Fibroblast of upper back skin (primary cell): Measurements from ENCODE around the gene SELENOW.
"Not testable (repeated sequence)": the region's sequence is repeated elsewhere in the genome, so short reads cannot be mapped to it uniquely, and the experiment has no call there.

Source experiments
- DNase-seq: peaks from one replicate; pipeline ENCODE4 v3.0.0-alpha.2; 2013

The SELENOW gene

DNA sequence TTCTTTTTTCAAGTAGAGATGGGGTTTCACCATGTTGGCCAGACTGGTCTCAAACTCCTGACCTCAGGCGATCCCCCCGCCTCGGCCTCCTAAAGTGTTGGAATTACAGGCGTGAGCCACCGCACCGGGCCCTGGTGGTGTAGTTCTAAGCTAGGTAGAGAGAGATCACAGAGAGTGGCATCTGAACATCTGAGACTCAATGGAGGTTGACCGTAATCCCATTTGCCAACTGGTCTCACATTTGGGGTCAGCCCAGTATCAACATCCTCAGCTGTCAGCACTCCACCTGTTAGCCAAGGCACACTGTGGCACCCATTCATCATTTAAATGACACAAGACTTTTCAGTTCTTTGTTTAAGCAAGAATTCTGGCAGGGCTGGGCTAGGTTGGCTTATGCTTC is 8.1 kb downstream of the SELENOW start:
- no peak for DNase-seq

DNA sequence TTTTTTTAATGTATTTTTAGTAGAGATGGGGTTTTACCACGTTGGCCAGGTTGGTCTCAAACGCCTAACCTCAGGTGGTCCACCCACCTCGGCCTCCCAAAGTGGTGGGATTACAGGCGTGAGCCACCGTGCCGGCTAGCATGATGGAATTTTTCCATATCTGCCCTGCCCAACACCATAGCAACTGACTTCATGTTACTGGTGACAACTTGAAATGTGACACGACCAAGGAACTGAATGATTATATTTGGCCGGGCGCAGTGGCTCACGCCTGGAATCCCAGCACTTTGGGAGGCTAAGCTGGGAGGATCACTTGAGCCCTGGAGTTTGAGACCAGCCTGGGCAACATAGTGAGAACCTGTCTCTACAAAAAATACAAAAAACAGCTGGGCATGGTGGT is 8.8 kb downstream of the SELENOW start:
- not testable (repeated sequence) for DNase-seq

GRCh38 chr19:47789811-47790210 is 11.3 kb downstream of the SELENOW start:
- DNase-seq, result not testable (repeated sequence)

DNA sequence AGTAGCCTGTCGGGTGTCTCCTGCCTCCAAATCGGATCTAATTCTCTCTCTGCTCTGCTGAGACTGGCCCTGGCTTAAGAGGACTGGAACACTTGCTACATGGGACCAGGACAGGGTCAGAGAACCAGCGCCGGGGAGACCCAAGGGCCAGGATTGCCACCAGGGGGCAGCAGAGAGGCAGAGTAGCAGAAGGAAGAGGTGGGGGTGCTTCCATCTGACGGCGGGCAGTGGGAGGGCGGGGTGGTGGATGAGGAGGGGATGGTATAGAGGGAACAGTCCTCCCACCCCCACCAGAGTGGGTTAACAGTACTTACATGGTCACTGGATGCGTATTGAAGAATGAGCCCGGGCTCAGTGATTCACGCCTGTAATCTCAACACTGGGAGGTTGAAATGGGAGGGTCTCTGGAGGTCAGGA is 11.9 kb downstream of the SELENOW start:
- peak; percentile 62 for DNase-seq

GRCh38 chr19:47792616-47793015 is 14.1 kb downstream of the SELENOW start:
- no peak for DNase-seq

GRCh38 chr19:47794526-47794925 is 16.0 kb downstream of the SELENOW start:
- no peak for DNase-seq

DNA sequence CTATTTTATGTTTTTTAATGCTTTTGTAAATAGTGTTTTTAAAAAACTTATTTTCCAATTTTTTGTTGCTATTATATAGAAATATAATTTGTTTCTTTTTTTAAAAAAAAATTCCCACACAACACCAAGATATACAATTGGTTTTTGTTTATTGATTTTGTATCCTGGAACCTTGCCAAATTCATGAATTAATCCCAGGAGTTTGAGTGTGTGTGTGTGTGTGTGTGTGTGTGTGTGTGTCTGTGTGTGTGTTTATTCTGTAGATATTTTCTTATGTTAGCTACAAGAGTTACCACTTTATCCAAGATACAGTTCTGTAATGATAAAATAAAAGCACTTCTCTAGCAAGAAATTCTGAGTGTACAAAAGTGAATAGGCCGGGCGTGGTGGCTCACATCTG is 18.3 kb downstream of the SELENOW start:
- DNase-seq, result no peak

DNA sequence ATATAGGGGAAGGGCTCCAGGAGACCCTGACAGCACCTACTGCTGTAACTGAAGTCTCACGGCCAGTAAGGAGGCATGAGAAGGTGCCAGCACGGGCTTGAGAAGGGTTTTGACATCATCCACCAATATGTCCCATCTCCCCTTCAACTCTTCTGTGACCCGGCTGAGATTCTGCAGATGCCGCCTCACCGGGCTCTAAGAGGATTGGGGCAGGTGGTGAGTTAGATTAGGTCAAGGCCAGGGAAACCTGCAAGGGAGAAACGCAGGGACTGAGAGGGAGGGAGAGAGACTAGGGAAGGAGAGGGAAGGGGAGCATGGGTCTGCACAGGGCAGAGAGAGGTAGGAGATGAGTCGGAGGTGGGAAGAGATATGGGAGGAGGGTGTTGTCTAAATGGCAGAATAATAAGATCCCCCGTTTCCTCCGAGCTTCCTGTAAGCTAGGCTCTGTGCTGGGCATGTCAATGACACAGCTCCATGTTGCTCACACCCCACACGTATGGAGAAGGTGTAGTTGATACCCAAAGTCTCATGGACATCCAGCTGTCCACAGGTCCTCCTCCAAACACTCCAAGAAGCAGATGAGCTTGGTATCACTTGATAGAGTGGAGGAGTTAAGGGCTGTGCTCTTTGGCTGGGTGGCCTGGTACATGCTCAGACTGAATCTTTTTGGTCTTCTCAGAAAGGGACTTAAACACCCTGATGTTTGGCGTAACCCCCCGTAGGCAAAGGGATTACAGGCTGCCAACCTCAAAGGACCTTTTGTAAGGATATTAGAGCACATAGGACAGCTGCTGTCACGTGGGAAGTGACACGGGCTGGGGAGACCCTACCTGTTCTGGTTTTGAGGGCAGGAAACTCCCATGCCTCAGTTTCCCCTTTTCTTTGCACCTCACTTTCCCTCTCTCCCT is 19.7 kb downstream of the SELENOW start:
- no peak for DNase-seq

GRCh38 chr19:47798904-47799266 is 20.4 kb downstream of the SELENOW start:
- DNase-seq, result no peak

DNA sequence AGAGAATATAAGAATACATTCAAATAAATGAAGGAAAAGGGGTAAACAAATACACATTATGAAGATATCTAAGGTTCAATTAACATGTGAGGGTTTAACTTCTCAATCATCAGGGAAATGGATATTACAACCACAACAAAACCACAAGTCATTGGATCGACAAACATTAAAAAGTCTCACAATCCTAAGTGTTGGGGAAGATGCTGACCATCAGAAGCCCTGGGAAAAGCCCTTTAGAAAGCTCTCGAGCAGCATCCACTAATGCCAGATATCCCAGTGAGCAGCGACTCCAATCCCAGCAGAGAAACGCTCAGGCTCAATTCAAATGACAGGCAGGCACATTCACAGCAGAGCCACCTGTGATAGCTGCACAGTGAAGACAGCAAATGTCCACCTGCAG is 22.8 kb downstream of the SELENOW start:
- no peak for DNase-seq

DNA sequence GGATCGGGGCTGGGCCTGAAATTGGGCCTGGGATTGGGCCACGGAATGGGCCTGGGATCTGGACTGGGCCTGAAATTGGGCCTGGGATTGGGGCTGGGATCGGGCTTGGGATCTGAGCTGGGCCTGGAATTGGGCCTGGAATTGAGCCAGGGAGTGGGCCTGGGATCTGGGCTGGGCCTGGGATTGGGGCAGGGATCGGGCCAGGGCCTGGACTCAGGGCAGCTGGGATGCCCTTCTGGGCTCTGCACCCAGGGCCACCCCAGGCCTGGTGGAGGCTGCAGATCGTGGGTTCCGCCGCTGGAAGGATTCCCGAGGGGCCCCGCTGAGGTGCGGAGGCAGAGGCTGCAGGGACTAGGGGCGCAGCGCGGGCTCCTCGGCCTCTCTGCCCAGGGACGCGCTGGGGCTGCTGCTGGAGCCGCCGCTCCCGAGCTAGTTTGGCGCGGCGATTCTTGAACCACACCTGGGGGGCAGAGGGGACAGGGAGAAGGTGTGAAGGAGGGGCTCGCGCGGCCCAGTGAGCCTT is 24.1 kb downstream of the SELENOW start:
- DNase-seq, result no peak

GRCh38 chr19:47803148-47803547 is 24.6 kb downstream of the SELENOW start:
- not testable (repeated sequence) for DNase-seq

DNA sequence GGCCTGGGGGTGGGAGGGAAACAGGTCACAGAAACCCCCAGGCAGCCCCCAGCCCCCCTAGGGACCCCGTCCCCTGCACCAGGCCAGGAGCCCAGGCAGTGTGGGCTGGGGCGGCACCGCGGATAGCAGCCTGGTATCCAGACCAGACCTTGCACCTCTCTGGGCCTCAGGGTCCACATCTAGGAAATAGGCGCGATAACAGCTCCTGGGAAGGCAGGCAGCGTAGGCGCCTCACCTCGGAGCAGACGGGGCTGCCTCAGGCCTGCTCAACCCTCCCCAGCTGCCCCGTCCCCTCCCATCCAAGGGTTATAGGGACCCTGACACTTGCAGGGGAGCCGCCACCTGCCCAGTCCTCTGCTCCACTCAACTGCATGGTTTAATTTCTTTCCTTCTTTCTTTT is 25.2 kb downstream of the SELENOW start:
- DNase-seq, result not testable (repeated sequence)

GRCh38 chr19:47804451-47804850 is 25.9 kb downstream of the SELENOW start, which contains the start of gene TPRX1:
TPRX1 (minus strand) TSS chr19:47804551; CDS start chr19:47804539, 12 bp downstream.
- DNase-seq, result not testable (repeated sequence)

DNA sequence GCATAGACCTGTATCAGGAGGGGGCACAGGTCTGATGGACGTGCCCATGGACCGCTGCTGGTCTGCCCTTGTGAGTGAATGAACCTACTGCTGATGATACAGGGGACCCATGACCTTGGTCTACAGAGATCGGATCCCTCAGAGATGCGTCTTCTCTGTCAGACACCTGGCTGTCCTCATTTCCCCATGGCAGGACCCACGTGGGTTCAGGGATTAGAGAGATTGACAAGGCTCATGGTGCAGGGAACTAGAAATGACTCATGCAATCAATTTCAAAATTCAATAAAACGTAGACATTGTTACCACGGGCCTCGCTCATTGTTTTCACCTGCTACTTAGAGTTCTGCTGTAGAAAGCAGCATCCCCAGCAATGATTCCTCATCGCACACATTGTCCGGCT is 26.8 kb downstream of the SELENOW start:
- DNase-seq, result no peak

DNA sequence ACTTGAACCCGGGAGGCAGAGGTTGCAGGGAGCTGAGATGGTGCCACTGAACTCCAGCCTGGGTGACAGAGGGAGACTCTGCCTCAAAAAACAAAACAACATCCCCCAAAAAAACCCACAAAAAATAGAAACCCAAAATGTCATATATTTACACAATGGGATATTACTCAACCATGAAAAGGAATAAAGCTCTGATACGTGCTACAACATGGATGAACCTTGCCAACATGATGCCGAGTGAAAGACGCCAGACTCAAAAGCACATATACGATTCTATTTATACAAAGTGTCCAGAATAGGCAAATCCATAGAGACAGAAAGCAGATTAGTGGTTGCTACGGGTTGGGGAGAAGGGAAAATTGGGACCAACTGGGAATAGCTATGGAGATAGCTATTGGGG is 27.9 kb downstream of the SELENOW start:
- DNase-seq, result no peak

DNA sequence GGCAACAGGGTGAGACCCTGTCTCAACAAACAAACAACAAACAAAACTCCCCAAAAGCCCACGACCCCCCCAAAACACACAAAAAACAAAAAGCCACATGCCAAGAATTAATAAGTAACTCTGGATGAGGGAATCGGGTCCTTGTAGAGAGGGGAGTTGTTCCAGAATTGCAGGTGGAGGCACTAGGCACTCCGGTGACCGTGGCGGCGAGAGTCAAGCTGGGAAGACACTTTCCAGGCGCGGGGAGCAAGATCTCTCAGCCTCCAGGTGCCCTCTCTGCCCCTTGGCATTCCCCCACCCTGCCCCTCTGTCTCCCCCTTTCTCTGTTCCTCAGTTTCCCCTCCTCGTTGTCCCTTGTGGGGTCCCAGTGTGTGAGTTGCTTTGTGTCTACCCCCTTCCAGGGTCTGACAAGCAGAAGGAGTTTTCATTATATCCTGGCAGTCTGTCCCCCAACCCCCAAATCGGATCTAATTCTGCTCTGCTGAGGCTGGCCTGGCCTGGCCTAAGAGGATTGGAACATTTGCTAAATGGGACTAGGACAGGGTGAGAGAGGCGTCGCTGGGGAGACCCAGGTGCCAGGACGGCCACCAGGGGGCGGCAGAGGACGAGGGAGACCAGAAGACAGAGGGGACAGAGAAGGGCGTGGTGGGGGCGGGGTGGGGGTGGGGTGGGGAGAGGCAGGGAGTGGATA is 34.9 kb downstream of the SELENOW start:
- DNase-seq, result peak; percentile 28

DNA sequence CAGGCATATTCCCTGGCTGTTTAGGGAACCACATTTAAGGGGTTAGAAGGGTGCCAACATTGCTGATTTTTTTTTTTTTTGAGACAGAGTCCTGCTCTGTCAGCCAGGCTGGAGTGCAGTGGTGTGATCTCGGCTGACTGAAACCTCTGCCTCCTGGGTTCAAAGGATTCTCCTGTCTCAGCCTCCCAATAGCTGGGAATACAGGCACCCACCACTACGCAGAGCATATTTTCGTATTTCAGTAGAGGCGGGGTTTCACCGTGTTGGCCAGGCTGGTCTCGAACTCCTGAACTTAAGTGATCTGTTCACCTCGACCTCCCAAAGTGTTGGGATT is 35.5 kb downstream of the SELENOW start:
- DNase-seq, result no peak

DNA sequence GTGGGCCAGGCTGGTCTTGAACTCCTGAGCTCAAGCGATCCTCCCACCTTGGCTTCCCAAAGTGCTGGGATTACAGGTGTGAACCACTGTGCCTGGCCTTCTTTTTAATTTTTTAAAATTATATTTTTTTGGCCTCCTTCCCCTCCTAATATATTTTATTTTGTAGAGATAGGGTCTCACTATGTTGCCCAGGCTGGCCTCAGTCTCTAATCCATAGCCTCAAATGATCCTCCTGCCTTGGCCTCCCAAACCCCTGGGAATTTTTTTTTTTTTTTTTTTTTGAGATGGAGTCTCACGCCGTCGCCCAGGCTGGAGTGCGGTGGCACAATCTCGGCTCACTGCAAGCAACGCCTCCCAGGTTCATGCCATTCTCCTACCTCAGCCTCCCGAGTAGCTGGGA is 37.8 kb downstream of the SELENOW start:
- not testable (repeated sequence) for DNase-seq

DNA sequence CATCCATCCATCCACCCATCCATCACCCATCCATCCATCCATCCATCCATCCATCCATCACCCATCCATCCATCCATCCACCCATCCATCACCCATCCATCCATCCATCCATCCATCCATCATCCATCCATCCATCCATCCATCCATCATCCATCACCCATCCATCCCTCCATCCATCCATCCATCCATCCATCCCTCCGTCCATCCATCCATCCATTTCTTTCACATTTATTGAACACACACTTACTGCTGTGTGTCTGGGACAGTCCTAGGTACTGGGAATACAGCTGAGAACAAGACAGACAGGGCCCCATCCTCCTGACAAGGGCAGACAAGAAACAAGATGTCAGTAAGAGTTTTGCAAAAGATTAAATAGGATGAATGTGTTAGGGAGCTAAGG is 39.7 kb downstream of the SELENOW start:
- DNase-seq, result not testable (repeated sequence)

DNA sequence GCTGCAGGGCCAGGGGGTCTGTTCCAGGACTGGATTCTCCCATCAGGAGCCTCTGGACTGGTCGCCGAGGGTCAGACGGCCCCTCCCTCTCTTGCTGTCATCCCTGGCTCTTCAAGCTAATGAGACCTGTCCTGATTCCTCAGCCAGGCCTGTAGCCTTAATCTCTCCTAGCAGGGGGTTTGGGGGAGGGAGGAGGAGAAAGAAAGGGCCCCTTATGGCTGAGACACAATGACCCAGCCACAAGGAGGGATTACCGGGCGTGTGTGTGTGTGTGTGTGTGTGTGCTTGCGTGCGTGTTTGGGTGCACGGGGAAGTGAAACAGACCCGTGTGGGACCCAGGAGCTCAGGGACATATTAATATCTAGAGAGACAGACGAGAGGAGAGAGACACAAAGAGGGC is 41.4 kb downstream of the SELENOW start:
- no peak for DNase-seq

DNA sequence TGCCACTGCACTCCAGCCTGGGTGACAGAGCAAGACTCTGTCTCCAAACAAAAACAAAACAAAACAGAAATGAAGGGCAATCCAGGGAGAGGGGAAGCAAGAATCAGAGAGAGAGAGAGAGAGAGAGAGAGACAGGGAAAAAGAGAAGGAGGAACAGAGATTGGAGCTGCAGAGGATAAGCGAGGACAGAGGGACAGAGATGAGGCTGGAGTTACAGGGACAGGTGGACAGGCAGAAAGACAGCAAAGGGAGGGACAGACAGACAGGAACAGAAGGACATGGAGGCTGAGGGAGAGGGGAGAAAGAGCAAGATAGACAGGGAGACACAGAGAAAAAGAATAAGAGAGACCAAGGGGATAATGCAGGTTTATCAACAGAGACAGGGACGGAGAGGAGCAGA is 41.9 kb downstream of the SELENOW start:
- no peak for DNase-seq

DNA sequence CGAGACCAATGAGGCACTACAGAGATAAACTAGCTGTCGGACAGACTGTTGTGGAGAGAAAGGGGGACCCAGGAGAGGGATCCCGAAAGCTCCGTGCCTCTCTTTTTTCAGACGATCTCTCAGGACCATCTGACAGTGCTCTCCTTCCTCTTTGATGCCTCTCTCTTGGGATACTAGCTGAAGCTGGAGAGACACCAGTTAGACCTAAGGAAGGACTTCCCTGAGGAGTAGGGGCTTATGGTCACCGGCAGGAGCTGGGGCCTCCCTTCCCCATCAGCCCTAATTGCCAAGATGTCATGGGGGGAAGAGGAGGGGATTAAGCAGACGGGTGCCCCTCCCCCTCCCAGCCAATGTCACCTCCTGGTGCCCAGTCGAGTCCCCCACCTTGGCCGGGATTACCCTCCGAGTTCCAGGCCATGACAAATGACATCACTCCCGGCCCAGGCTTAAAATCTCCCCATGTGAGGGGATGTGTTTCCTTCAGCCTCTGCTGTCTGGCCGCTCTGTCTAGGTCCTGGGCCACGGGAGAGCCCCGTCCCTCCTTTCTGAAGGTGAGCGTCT is 43.0 kb downstream of the SELENOW start, which contains the start of gene CRX:
CRX (plus strand) TSS at position 478 of the 561 bp plus-strand sequence. CDS start 12,507 bp downstream, outside the sequence.
- no peak for DNase-seq

GRCh38 chr19:47824396-47824795 is 45.9 kb downstream of the SELENOW start:
- no peak for DNase-seq
